Skeletal muscle tissue (tissue), 4 donors: ENCODE measurements around the gene CHD6. TPM values are rescaled to one million over a fixed set of nuclear protein-coding genes. Genes with fewer than 3 reads are reported as not detected.

Experiments used
- H3K27ac ChIP-seq: one replicate; pipeline ENCODE4 v1.7.0; 2013; ENCODE audit warnings: mild to moderate bottlenecking, low read depth, low read length, inconsistent platforms
- H3K27me3 ChIP-seq, 3 donors: one replicate each; pipeline ENCODE4 v1.7.0; 2013; ENCODE audit warnings: low read length in 3 of 3; ENCODE audit not compliant: control insufficient read depth in 3 of 3, insufficient read depth in 3 of 3
- H3K36me3 ChIP-seq, 3 donors: one replicate each; pipeline ENCODE4 v1.7.0; 2013; ENCODE audit warnings: low read length in 3 of 3; ENCODE audit not compliant: control insufficient read depth in 3 of 3, insufficient read depth in 3 of 3
- H3K4me1 ChIP-seq, 3 donors: one replicate each; pipeline ENCODE4 v1.7.0; 2013; ENCODE audit warnings: low read length in 3 of 3, mild to moderate bottlenecking in 3 of 3; ENCODE audit not compliant: control insufficient read depth in 3 of 3, insufficient read depth in 3 of 3
- H3K4me3 ChIP-seq, 3 donors: one replicate each; pipeline ENCODE4 v1.7.0; 2013; ENCODE audit warnings: low read length in 3 of 3
- H3K9ac ChIP-seq, 3 donors: one replicate each; pipeline ENCODE4 v1.7.0; 2013; ENCODE audit warnings: low read length in 3 of 3, mild to moderate bottlenecking in 3 of 3, moderate library complexity in 2 of 3, low read depth in 1 of 3
- H3K9me3 ChIP-seq, 3 donors: one replicate each; pipeline ENCODE4 v1.7.0; 2013; ENCODE audit warnings: low read length in 3 of 3; ENCODE audit not compliant: control insufficient read depth in 3 of 3
- total RNA-seq: library from RNA; depleted of rRNA; stranded (reverse); fragments of >200 nt; gene quantifications from one replicate; pipeline ENCODE4 v1.2.3, GENCODE V29; 2014
- donor health status: Osteomylitis.

Gene CHD6
- total RNA-seq, 1 donor from 2014 or later: 45.9 TPM

DNA sequence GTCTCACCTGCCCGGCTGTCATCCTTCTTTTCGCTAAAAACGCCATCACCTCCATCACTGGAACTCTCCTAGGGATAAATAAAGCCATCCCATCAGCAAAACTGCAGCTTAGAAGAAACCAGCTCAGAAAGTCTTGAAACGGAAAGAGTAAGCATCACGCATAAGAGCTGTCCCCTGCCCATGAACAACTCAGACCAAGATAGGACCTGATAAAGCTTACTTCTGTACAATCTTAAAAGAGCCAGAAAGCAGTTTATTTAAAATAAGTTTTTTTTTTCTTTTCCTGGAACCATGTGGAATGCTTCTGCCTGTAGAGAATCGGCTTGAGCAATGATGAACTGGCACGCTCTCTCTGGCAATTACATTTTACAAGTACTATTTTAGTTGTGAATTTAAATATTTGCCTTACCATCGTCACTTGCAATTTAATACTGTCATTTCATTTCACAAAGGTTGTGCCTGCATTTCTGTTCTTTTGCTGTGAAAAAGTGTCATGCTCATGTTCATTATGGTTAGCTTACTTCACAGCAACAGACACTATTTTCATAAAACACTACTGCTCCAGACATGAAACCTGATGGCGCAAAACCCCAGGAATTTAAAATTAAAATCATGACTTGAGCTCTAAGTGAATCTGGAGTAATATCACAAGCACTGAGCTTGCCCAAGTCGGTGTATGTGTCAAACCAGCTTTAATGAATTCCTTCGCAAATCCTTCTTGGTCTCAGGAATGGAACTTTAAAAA, 191.9 kb downstream of the CHD6 start:
- Histone ChIP-seq H3K27me3 (no peaks in the 10 kb centered on the region), H3K9me3 (no peaks in the 10 kb centered on the region), H3K4me1 (no peaks in the 10 kb centered on the region), H3K9ac (no peak overlapping the region), H3K36me3 (peaks cover 28 to 45% (median 35%) of the 10 kb centered on the region in 3 donors), H3K27ac (no peak overlapping the region), H3K4me3 (no peak overlapping the region)

DNA sequence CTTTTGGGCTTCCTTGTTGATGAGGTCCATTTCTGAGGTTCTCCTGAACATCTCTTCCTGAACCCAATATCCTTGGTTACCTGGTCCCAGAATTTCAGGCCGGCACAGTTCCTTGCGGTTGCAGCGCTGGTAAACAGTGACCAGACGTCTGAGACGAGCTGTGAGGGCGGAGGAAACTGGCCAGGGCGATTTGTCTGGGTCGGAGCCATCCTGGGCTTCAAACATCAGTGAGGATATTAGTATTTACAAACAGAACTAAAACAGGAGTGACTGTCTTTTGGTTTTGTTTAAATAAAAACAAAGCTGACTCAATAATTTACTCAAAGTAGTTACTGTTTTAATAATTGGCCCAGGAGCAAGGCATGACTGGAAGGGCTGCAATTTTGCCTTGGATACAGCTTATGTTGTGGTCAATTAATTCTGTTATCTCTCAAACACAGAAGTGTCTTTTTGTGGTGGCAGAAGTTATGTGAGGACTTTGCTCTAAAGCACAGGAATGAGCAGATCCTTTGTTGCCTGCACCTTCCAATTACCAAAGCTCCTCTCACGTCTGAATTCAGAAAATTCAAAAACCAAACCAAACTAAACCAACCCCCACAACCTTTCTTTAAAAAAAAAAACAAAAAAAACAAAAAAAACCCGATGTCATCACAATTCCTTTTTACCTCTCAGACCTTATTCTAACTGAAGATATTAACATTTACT, 192.8 kb downstream of the CHD6 start:
- H3K27ac ChIP-seq: no peak overlapping the region
- peaks cover 32 to 54% (median 44%) of the 10 kb centered on the region in 3 donors for H3K36me3 ChIP-seq

DNA sequence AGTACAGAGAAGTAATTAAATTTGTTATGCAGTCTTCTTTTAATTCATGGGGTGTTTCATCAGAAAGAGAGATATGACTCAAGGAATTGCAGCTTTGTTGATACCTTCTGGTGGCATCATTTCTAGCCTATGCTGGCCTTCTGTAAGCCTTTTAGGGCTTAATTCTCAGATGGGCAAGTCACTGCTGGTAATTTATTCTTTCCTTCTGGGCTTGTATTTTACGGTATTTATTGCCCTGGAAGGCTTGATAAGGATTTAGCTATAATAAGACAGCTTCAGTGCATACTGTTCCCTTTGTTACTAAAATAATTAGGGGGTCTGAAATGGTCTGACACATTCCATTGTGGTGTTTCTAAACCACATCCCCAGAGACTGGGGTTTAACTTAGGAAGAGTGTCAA, 193.6 kb downstream of the CHD6 start:
- no peaks in the 10 kb centered on the region for H3K27me3 ChIP-seq
- no peak overlapping the region for H3K9ac ChIP-seq
- H3K27ac ChIP-seq: no peak overlapping the region
- H3K36me3 ChIP-seq: peaks cover 27 to 58% (median 50%) of the 10 kb centered on the region in 3 donors
- H3K4me3 ChIP-seq: no peak overlapping the region
- no peaks in the 10 kb centered on the region for H3K9me3 ChIP-seq
- H3K4me1 ChIP-seq: no peaks in the 10 kb centered on the region

More for the DNA sequence above, 192.8 kb downstream of the CHD6 start:
- H3K9ac ChIP-seq: no peak overlapping the region
- H3K4me1 ChIP-seq: no peaks in the 10 kb centered on the region
- H3K4me3 ChIP-seq: no peak overlapping the region
- H3K27me3 ChIP-seq: no peaks in the 10 kb centered on the region
- H3K9me3 ChIP-seq: no peaks in the 10 kb centered on the region

DNA sequence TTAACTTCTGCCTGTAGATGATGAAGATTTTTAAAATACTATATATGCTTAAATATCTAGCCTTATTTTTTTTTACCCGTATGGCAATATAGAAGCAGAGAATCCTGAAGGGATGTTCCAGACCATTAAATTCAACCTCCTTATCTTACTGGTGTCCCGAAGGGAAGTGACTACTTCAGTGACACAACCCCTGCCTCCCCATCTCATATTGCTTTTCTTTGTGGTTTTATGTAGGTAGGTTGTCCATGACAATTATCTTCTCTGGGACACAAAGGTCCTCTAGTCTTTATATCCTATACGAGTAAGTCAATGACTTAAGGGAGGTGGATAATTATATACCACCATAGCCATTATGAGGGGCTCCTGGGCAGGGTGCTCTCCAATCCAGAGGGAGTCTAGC, 194.2 kb downstream of the CHD6 start:
- Histone ChIP-seq H3K27me3 (no peaks in the 10 kb centered on the region), H3K36me3 (peaks cover 26 to 58% (median 50%) of the 10 kb centered on the region in 3 donors), H3K9me3 (no peaks in the 10 kb centered on the region), H3K27ac (no peak overlapping the region), H3K9ac (no peak overlapping the region), H3K4me1 (no peaks in the 10 kb centered on the region), H3K4me3 (no peak overlapping the region)

DNA sequence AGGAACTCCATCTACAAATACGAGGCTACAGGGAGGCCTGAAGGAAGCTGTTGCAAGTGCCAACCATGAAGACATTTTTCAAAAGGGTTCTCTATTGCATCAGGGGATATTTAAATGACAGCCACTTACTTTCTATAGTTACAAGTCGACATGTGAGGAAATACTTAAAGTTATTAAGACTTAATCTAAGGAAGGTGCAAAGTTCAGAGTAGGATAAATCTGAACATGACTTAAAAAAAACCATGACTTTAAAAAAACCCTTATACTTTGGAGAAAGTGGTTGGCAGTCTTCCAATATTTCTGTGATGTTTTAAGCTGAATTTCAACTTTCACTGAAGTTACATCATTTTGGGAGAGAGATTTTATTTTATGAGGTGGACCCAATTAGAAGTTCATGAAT, 195.2 kb downstream of the CHD6 start:
- Histone ChIP-seq H3K9me3 (no peaks in the 10 kb centered on the region), H3K4me1 (no peaks in the 10 kb centered on the region), H3K27ac (no peak overlapping the region), H3K4me3 (no peak overlapping the region), H3K9ac (no peak overlapping the region), H3K27me3 (no peaks in the 10 kb centered on the region), H3K36me3 (peaks cover 25 to 62% (median 47%) of the 10 kb centered on the region in 3 donors)

DNA sequence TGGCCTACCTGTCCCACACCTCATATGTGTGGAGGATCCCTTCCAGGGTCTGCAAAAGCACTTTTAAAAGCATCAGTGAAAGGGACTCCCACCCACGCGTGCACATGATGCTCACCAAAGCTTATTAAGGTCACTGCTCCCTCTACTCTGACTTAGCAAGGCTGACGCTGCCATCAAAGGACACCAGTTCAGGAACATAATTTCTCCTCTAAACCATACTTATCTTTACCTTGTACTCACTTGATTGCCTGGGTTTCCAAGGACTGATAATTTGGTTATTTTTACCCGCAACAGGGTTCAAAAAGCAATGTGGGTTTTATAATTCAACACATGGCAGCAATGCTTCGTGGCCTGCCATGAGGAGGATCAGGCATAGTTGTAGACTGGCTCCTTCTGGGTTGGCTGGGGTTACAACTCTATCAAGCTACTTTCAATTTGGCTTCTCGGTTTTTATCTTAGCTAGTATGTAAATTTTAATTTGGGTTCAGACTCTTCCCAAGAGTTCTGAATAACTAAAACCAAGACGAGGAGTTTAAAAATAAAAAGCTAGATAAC, 199.4 kb downstream of the CHD6 start:
- Histone ChIP-seq H3K9ac (no peak overlapping the region), H3K9me3 (no peaks in the 10 kb centered on the region), H3K4me3 (no peak overlapping the region), H3K4me1 (no peaks in the 10 kb centered on the region), H3K27ac (no peak overlapping the region), H3K36me3 (peaks cover 41 to 72% (median 66%) of the 10 kb centered on the region in 3 donors), H3K27me3 (no peaks in the 10 kb centered on the region)

DNA sequence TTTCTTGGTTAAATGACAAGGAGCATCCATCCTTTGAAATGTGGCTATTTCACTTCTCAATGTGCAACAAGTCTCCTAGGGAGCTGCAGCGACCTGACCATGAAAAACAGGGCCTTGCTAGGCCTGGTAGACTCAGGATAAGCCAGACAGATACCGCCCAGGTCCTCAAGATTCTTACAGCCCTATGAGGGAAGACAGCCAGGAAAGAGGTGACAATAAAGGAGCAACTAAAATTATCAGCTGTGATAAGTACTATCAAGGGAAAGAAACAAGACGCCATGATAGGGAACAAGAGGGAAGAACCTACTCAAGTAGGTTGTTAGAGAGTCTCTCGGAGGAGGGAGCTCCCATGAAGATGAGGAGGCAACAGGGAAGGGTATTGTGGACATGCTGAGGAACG, 200.1 kb downstream of the CHD6 start:
- H3K36me3 ChIP-seq: peaks cover 44 to 73% (median 70%) of the 10 kb centered on the region in 3 donors
- no peak overlapping the region for H3K27ac ChIP-seq
- H3K4me1 ChIP-seq: peaks cover 0 to 7% (median 6%) of the 10 kb centered on the region in 3 donors
- H3K27me3 ChIP-seq: no peaks in the 10 kb centered on the region
- no peak overlapping the region for H3K9ac ChIP-seq
- no peak overlapping the region for H3K4me3 ChIP-seq
- H3K9me3 ChIP-seq: no peaks in the 10 kb centered on the region

DNA sequence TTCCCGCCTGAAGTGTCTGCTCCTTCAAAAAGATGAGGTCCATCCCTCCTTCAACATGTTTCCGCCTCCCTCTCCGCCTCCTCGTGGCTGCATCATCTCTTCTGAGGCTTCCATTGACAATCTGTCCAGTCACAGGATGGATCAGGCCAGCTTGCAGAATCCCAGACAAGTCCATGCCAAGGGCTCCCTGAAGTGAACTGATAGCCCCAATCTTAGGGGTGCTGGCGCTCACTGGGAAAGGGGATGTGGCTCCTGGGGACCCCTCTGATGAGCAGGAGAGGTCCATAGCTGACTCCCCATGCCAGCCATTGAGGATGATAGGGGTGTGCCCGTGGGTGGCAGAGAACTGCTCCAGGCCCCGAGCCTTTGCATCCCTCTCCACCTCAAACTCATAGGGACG, 203.0 kb downstream of the CHD6 start:
- Histone ChIP-seq H3K4me3 (no peak overlapping the region), H3K27ac (no peak overlapping the region), H3K27me3 (no peaks in the 10 kb centered on the region), H3K9ac (no peak overlapping the region), H3K4me1 (peaks cover 20 to 27% (median 22%) of the 10 kb centered on the region in 3 donors), H3K36me3 (peaks cover 37 to 55% (median 51%) of the 10 kb centered on the region in 3 donors), H3K9me3 (no peaks in the 10 kb centered on the region)

DNA sequence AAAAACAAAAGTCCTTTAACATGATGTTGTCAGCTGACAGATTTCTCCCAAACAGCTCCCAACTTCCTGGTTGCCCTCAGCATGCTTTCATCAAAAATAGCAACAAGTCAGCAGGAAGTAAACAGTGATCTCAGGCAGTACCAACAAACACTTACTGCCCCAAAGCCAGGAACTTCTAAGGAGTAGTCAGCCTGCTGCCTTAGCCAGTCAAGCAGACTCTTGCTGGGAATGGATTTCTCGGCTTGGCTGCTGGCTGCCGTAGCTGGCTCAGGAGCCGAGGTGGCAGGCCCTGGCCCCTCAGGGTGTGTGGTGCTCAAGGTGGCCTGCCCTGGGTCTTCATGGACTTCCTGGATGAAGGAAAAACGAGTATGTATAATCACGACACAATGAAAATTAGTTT, 205.0 kb downstream of the CHD6 start:
- H3K4me1 ChIP-seq: peaks cover 35 to 40% (median 40%) of the 10 kb centered on the region in 3 donors
- H3K36me3 ChIP-seq: peaks cover 40 to 47% (median 42%) of the 10 kb centered on the region in 3 donors
- no peaks in the 10 kb centered on the region for H3K9me3 ChIP-seq
- no peak overlapping the region for H3K4me3 ChIP-seq
- no peak overlapping the region for H3K9ac ChIP-seq
- peak overlapping the region; percentile 21 for H3K27ac ChIP-seq
- no peaks in the 10 kb centered on the region for H3K27me3 ChIP-seq
